Stimulated activated CD8-positive, alpha-beta memory T cell treated with anti-CD3 and anti-CD28 coated beads, Interleukin-7, amount 100 ng/mL, for 1 hour (primary cell): ENCODE data around the gene RNU1-1.
"Not testable (repeated sequence)": the region's sequence is repeated elsewhere in the genome, so short reads cannot be mapped to it uniquely, and the experiment has no call there.

Experiments
- DNase-seq, 2 donors: peaks; one replicate each; pipeline ENCODE4 v3.0.0-alpha.2; 2020; ENCODE audit warnings: low read depth in 2 of 2

Gene RNU1-1

DNA sequence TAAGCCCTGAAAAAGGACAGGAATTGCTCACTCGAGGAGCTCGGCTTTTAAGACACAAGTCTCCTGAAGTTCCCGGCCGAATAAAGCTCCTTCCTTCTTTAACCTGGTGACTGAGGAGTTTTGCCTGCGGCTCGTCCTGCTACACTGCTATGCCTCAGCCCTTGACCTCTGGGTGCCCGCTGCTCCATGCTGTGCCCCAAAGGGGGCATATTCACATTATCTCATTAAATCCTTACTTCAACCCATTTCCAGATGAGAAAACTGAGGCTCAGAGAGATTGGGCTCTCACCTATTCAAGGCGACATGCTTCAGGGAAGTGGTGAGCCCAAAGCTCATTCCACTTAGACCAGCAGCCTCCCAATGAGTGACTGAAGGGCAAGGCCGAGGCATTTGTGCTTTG, 20.4 kb downstream of the RNU1-1 start:
- DNase-seq: not testable (repeated sequence)

DNA sequence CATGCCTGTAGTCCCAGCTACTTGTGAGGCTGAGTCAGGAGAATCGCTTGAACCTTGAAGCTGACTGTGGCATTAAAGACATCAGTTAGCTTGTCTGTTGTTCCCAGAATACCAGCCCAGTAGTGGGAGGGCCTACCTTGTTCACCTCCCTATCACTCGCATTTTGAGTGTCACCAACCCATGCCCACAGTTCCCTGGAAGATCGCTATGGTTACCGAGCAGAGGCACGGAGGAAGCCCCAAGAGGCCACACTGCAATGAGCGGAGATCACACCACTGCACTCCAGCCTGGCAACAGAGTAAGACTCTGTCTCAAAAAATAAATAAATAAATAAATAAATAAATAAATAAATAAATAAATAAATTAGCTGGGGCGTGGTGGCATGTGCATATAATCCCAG, 21.1 kb downstream of the RNU1-1 start:
- not testable (repeated sequence) for DNase-seq

DNA sequence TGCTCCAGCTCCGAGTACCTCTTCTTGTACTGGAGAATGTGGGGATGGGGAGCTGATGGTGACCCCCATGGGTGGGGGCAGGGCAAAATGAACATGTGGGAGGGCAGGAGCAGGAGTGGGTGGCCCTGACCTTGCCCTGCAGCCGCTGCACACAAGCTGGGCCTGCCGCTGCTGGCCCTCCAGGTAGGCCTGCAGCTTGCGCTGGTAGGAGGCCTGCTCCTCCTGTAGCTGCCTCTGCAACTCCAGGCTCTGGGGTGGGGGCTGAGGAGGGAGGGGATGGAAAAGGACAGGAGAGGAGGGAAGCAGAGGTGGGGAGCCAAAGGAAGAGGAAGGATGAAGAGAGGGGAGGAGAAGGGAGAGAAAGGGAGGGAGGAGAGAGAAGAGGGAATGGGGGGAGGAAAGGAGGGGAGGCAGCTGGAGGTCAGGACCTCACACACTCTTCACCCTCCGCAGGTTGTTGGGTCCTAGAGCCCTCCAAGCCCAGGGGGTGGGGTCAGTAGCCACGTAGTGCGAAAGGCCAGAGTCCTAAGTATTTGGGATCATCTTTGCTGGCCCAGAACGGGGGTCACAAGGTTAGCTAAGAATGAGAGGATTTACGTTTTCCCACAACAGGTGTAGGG, 22.9 kb downstream of the RNU1-1 start:
- DNase-seq: no peak

DNA sequence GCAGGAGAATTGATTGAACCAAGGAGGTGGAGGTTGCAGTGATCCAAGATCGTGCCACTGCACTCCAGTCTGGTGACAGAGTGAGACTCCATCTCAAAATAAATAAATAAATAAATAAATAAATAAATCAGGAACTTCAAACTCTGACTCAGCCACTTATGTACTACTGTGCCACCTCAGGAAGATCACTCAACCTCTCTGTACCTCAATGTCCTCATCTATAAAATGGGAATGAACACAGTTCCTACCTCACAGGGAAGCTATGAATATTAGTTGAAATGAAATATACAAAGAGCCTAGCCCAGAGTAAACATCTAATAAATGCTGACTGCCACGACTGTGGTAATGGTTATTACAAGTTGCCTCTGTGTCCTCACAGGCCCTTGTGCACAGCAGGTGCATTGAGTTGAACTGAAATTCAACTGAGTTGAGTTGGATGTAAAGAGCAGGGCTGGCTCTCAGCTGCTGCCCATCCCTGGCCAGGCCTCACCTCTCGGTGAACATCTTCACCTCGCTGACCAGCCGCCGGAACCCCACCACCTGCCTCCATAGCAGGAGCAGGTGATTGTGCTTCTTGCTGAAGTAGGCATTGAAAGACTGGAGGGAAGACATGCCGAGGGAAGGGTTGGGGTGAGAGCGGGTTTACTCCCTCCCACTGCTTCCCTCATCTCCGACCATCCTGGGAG, 24.7 kb downstream of the RNU1-1 start:
- not testable (repeated sequence) for DNase-seq

DNA sequence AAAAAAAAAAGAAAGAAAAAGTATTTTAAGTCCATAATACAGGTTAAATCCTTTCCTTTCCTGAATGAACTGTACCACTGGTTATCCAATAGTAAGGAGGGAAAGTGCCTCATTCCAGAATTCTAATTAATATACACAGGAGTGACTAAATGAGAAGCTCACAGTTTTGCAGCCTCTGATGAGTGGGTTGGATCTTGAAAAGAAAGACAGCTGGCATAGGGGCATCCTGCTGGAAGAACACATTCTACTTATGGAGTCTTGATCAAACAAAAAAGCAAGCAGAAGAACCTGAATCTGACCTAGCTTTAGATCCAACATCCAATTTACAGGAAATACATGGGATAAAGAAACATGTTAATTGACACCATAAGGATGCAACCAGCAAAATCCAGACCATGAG, 27.1 kb downstream of the RNU1-1 start:
- DNase-seq: not testable (repeated sequence)

DNA sequence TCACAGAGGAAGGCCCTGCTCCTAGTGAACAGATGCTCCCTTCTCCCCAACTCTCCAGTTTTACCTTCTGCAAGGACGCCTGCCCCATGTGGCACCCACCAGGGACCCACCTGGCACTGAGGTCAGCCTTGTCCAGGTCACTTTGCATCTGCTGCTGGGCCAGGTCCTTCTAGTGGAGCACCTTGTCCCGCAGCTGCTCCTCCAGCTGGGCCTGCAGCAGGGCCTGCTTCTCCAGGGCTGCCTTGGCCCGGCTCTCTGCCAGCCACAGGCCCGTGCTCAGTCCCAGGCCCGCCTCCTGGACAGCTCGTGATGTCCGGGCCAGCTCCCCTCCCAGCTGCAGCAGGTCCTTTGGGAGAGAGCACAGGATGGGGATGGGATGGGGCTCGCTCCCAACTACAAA, 27.8 kb downstream of the RNU1-1 start:
- DNase-seq: not testable (repeated sequence)

DNA sequence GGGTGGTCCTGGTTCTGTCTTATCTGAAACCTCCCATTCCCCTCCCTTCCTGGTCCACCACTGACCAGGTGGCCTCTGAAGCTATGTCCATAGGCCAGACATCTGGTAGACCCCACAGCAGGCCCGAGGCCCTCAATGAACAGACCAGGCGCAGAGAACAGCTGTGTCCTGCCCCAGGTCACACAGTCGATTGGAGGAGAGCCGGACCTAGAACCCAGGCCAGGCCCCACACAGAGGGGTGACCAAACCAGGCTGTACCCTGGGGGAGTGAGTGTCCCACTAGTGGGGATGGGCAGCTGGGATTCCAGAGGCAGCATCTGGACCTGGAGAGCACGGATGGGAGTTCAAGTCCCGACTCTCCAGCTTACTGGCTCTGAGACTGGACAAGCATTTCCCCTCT, 29.2 kb downstream of the RNU1-1 start:
- no peak for DNase-seq

DNA sequence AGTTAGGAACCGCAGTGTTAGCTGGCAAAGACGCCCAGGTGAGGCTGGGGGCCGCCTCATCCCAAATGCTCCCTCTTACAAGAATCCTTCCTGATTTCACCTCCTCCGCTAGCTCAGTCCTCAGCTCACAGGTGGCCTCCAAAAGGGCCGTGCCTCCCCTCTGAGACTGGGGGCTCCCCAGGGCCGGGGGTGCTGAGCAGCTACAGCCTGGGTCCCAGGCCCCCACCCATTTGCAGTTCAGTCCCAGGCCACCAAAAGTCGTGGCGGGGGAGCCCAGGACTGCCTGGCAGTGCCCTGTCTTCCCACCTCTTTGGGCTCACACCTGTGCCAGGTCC, 29.6 kb downstream of the RNU1-1 start:
- DNase-seq: no peak

DNA sequence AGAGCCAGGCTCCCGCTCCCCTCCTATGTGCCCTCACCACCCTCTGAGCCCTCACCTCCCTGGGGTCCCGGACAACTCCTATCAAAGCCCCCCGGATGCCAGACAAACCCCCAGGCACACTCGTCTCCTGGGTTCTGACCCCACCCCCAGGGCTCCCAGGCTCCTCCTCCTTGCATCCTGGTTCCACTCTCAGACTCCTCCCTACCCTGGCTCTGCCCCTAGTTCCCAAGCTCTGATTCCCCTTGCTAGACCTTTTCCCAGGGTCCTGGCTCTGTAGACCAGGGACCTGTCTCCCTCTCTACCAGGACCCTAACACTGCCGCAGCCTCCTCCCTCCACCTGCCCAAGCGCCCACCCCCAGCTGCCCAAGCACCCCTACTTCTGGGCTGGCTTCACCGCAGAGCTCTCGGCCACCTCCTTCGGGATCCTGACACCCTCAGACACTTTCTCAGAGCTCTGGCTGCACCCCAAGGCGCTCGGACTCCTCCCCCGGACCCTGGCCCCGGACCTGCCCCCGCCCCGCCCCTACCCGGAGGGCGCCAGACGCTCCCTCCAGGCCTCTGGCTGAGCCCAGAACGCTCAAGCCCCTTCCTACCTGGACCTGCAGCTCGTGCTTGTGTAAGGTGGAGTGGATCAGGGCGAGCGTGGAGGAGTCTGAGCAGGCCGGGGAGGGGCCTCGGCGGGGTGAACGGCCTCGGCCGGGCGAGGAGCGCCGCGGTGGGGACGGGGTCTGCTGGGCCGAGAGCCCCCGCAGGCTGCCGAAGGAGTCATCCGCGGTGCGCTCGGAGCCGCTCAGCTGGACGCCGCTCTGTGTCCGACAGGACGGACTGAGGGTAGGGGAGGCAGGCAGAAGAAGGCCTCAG, 30.2 kb downstream of the RNU1-1 start:
- DNase-seq: not testable (repeated sequence)

DNA sequence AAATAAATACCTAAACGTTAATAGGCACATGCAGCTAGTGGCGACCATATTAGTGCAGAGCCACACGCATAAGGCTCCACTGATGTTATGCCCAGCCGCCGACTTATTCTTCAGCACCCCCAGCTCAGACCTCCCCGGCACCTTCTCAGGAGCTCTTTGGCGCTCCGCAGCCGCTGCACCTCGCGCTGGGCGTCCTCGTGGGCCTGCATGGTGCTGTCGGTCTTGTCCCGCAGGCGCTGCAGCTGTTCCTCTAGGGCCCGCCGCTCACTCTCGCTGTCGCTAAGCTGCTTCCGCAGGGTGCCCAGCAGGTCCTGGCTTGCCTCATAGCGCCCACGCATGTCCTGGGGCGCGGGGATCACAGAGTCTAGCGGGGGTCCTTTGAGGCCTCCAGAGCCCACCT, 30.9 kb downstream of the RNU1-1 start:
- DNase-seq: not testable (repeated sequence)

DNA sequence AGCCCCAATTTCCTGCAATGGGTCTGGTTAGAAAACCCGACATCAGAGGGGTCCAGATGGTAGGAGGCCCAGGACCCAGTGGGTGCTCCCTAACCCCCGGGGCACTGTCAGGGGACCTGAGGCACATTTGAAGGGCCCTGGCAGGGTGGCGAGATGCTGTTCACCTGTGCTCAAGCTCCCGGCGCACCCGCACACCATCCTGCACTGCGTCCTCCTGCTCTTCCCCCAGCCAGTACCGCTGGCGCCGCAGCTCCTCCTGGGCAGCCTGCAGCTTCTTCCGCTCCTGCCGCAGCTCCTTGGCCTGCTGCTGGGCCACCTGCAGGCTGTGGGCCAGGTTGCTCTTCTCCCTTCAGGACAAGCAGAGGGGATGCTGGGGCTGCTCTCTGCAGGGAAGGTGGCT, 36.0 kb downstream of the RNU1-1 start:
- no peak for DNase-seq

DNA sequence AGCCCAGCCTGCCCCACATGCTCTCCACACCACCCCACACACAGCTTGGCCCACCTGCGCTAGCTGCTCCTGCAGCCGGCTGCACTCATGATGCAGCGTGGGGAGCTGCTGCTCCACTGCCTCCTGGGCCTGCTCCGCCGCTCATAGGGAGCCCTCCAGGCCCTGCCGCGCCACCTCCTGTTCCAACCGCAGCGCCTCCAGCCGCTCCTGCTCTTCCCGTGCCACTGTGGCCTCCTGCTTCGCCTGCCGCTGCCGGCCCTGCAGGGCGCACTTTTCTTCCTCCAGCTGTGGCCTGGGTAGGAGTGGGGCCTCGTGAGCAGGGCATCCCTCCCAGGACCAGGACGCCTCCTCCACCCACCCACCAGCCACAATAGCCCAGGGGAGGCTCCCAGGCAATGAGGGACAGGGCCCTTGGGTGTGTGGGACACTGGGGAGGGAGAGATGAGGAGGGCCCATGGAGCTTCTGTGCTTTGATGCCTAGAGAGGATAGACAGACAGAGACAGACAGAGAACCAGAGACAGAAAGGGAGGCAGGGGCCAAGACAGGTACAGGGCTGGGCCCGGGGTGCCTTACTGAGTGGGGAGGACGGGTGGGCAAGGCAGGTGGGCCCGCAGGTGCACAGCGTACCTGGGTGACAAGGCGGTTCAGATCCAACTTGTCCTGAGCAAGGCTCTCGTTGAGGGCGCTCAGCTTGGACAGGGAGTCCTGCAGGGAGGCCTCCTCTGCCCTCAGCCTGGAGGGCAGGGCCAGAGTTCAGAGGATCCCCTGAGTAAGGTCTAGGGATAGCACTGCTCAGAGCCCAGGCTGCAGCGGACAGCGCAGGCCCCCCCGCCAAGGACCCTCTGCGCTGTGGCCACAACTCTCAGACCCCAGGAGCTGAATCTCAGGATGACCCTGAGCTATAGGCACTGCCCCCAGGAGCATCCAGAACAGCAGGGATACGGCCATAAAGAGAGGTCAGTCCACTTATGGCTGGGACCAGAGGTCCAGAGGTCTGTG, 38.0 kb downstream of the RNU1-1 start:
- DNase-seq: not testable (repeated sequence)

DNA sequence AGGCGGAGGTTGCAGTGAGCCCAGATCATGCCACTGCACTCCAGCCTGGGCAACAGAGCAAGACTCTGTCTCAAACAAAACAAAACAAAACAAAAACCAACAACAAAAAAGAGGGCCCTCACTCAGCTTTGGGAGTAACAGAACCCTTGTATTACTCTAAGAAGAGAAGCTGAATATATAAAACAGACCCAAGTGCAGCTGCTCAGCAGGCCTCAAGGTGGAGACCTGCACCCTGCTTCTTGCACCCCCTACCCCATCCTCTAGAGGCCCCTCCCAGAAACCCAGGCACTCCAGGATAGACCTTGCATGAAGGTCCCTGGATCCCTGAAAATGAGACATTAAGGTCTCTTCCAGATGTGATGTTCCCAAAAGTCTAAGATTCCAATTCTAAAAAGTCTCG, 39.2 kb downstream of the RNU1-1 start:
- not testable (repeated sequence) for DNase-seq

DNA sequence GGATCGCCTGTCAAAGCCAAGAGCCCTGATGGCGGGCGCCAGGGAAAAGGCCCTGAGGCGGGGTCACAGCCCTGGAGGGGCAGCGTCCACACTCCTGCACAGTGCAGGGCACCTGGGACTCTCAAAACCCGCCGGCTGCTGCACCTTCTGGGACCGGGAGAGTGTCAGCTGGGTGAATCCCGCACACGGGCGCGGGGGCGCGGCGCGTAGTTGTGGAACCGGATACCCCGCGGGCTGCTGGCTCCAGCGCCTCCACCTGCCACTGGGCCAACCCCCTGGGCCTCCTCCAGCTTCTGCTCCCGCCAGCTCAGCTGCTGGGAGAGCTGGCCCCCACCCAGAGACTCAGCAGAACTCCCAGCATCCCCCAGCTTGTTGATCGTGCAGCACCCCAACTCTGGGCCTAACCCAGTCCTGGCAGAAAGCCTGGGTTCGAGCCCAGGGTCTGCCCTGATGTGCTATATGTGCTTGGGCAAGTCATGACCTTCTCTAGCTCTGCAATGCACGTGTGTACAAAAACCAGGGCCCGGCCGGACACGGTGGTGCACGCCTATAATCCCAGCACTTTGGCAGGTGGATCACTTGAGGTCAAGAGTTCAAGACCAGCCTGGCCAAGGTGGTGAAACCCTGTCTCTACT, 39.8 kb downstream of the RNU1-1 start:
- DNase-seq: no peak

DNA sequence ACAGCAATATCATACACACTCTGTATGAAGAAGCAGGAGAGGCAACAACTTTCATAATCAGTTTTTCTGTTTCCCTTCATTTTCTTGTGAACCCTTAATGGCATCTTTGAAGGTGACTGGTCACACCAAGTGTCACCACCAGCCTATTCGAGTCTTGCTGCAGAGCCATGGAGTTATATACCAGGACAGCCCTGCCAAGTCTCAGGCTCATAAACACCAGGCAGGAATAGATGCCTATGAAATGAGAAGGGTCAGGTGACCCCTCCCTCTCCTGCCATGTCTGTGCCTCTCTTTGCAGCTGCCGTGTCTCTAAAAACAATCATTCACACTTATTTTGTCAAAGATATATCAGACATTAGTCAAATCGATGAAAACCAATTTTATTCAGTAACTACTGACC, 45.5 kb downstream of the RNU1-1 start:
- DNase-seq: no peak

DNA sequence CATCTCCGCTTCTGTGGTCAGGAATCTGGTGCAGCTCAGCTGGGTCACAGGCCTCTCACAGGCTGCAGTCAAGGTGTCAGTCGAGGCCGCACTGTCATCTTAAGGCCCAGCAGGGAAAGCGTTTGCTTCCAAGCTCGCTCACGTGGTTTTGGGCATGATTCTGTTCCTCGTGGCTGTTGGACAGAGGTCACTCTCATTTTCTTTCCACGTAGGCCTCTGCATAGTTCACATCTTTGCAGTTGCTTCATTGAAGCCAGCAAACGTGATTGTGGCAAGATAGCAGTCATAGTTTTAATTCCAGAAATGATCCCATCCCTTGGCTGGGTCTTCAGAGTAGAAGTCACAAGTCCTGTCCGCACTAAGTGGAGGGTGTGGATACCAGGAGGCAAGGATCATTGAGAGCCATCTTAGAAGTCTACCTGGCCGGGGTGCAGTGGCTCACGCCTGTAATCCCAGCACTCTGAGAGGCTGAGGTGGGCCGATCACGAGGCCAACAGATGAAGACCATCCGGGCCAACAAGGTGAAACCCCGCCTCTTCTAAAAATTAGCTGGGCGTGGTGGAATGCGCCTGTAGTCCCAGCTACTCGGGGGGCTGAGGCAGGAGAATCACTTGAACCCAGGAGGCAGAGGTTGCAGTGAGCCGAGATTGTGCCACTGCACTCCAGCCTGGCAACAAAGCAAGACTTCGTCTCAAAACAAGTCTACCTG, 49.0 kb downstream of the RNU1-1 start:
- DNase-seq: no peak
